B cell (primary cell): Measurements from ENCODE around the gene KCNJ6. TPM values are rescaled to one million over a fixed set of nuclear protein-coding genes. Genes with fewer than 3 reads are reported as not detected.
"Not testable (repeated sequence)": the region's sequence is repeated elsewhere in the genome, so short reads cannot be mapped to it uniquely, and the experiment has no call there.

Experiments
- ATAC-seq: fragments of 200-7000 bp; cut with Tn5 transposase; one replicate; pipeline ENCODE4 v1.10.0; 2021; ENCODE audit warnings: low read depth, mild to moderate bottlenecking, moderate number of reproducible peaks, moderate library complexity
- CTCF ChIA-PET: fragments of 350-600 bp; sonication (Branson Sonifier 250); formaldehyde crosslinking; loops from one replicate; lab custom pipeline; 2021; ENCODE audit warnings: antibody characterized with exemption, inconsistent platforms; lab: Charles Lee
- POLR2A ChIA-PET: fragments of 350-600 bp; sonication (Branson Sonifier 250); formaldehyde crosslinking; loops from one replicate; lab custom pipeline; 2021; ENCODE audit warnings: antibody characterized with exemption; lab: Charles Lee
- DNase-seq: peaks from one replicate; pipeline ENCODE4 v3.0.0; 2013
- H2AFZ ChIP-seq: 2 replicates; pipeline ENCODE4 v1.6.1; 2012; ENCODE audit warnings: mild to moderate bottlenecking, low read depth, low read length; ENCODE audit not compliant: insufficient read depth, poor library complexity, severe bottlenecking
- H3K27ac ChIP-seq, 2 donors: 1 replicate in 1 of 2; 2 replicates in 1 of 2; pipeline ENCODE4 v1.5.1; 2012 to 2013; ENCODE audit warnings: low read length in 2 of 2, mild to moderate bottlenecking in 2 of 2, moderate library complexity in 1 of 2
- H3K27me3 ChIP-seq, 4 experiments: fragments of 200-600 bp in 1 of 4; sonication (generic) in 1 of 4; replicated peaks in 1 of 4; 1 replicate in 2 of 4; 2 replicates in 2 of 4; pipeline versions ENCODE4 v1.6.1 to v1.7.0; 2013 to 2016; ENCODE audit warnings: low read length in 3 of 4, mild to moderate bottlenecking in 2 of 4, mixed read lengths in 1 of 4, moderate library complexity in 1 of 4; ENCODE audit not compliant: insufficient read depth in 4 of 4, control insufficient read depth in 3 of 4; ENCODE audit errors: control extremely low read depth in 1 of 4
- H3K36me3 ChIP-seq, 2 experiments: replicated peaks in 1 of 2; 1 replicate in 1 of 2; 2 replicates in 1 of 2; pipeline versions ENCODE4 v1.6.1 to v1.7.1; 2013; ENCODE audit warnings: low read length in 1 of 2; ENCODE audit not compliant: insufficient read depth in 2 of 2, control insufficient read depth in 1 of 2; ENCODE audit errors: control extremely low read depth in 1 of 2, extremely low read depth in 1 of 2
- H3K4me1 ChIP-seq, 2 donors: fragments of 200-600 bp in 1 of 2; sonication (generic) in 1 of 2; 1 replicate in 1 of 2; 2 replicates in 1 of 2; pipeline versions ENCODE4 v1.5.1 to v1.6.1; 2013 to 2017; ENCODE audit warnings: low read length in 2 of 2; ENCODE audit not compliant: control insufficient read depth in 2 of 2, insufficient read depth in 2 of 2
- H3K4me2 ChIP-seq: replicated peaks from 2 replicates; pipeline ENCODE3; 2012; ENCODE audit warnings: mild to moderate bottlenecking, low read depth, low read length; ENCODE audit not compliant: poor library complexity, severe bottlenecking
- H3K4me3 ChIP-seq, 5 experiments: fragments of 200-600 bp in 1 of 5; sonication (generic) in 1 of 5; 1 replicate in 3 of 5; 2 replicates in 2 of 5; pipeline versions ENCODE4 v1.5.1 to v1.7.0; 2011 to 2016; ENCODE audit warnings: low read length in 4 of 5, mild to moderate bottlenecking in 4 of 5, low read depth in 2 of 5, control low read depth in 1 of 5, moderate library complexity in 1 of 5; ENCODE audit not compliant: insufficient read depth in 1 of 5; ENCODE audit errors: control extremely low read depth in 1 of 5, extremely low read depth in 1 of 5
- H3K79me2 ChIP-seq: fragments of 200-600 bp; sonication (generic); one replicate; pipeline ENCODE4 v1.6.0; 2016; ENCODE audit warnings: low read length; ENCODE audit not compliant: control insufficient read depth, insufficient read depth
- H3K9ac ChIP-seq: fragments of 200-600 bp; sonication (generic); 2 replicates; pipeline ENCODE4 v1.6.1; 2017; ENCODE audit warnings: mild to moderate bottlenecking, low read length, moderate library complexity
- H3K9me3 ChIP-seq, 3 donors: one replicate each; pipeline versions ENCODE4 v1.6.1 to v1.7.1; 2013; ENCODE audit warnings: low read length in 2 of 3; ENCODE audit not compliant: control insufficient read depth in 2 of 3, insufficient read depth in 1 of 3; ENCODE audit errors: control extremely low read depth in 1 of 3
- H4K20me1 ChIP-seq: 2 replicates; pipeline ENCODE4 v1.6.0; 2012; ENCODE audit warnings: mild to moderate bottlenecking, low read length; ENCODE audit not compliant: insufficient read depth, control insufficient read depth, poor library complexity, severe bottlenecking
- H3K27ac Mint-ChIP-seq: one replicate; pipeline ENCODE4 v1.8.0; 2021; ENCODE audit warnings: mixed read lengths
- H3K27me3 Mint-ChIP-seq: one replicate; pipeline ENCODE4 v1.8.0; 2021; ENCODE audit warnings: mixed read lengths
- H3K4me1 Mint-ChIP-seq: one replicate; pipeline ENCODE4 v1.8.0; 2021; ENCODE audit warnings: mixed read lengths
- H3K4me3 Mint-ChIP-seq: one replicate; pipeline ENCODE4 v1.8.0; 2021; ENCODE audit warnings: mixed read lengths
- H3K9me3 Mint-ChIP-seq: one replicate; pipeline ENCODE4 v1.8.0; 2022; ENCODE audit warnings: mixed read lengths; ENCODE audit not compliant: insufficient read depth
- CTCF ChIP-seq: fragments of 200-600 bp; IDR thresholded peaks from one replicate; pipeline ENCODE4 v1.8.0; 2022; ENCODE audit warnings: antibody characterized with exemption, mild to moderate bottlenecking
- EZH2 ChIP-seq: IDR thresholded peaks from 2 replicates; pipeline ENCODE4 v1.6.1; 2012; ENCODE audit warnings: borderline replicate concordance, low read depth, mild to moderate bottlenecking, moderate library complexity, low read length; ENCODE audit not compliant: insufficient read depth, poor library complexity, severe bottlenecking
- WGBS: methylation state at CpG from one replicate; pipeline ENCODE4 v1.1.5; 2013; ENCODE audit warnings: missing lambda C conversion rate; ENCODE audit not compliant: insufficient coverage; 5-methylcytosine and 5-hydroxymethylcytosine counted together
- intact Hi-C: fragments of 100-400 bp; cut with micrococcal nuclease; formaldehyde crosslinking; loops from one replicate; pipeline ENCODE4 v1.10.0; 2022
- polyA plus RNA-seq: library from polyadenylated mRNA; depleted of rRNA; stranded (reverse); fragments of >200 nt; gene quantifications from 2 replicates; pipeline ENCODE4 v1.2.3, GENCODE V29; 2012
- total RNA-seq, 2 donors: library from RNA; stranded (reverse); fragments of 120-200 nt in 1 of 2; gene quantifications; 1 replicate in 1 of 2; 2 replicates in 1 of 2; pipeline versions ENCODE4 v1.2.3 to v1.2.4, GENCODE V29; 2013 to 2022

KCNJ6 gene
- total and polyA plus RNA-seq, 2 donors (not counting 1 experiment from before 2014, with no cell fraction given) = not detected

DNA sequence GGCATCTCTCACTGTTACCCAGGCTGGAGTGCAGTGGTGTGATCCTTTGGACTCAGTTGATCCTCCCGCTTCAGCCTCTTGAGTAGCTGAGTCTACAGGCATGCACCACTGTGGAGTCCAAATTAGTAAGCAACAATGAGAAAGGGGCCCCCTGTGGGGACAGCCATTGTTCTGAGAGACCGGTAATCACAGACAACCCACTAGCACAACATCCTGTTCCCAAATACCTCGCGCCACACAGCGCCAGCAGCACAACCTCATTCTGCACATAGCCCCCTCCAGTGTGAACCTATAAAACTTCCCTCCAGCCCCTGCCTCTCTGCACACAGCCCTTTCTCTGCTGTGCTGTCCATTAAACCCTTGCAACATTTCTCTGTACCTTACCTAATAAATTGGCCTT, 323.2 kb downstream of the KCNJ6 start:
- peaks cover 0 to 3% (median 0%) of the 10 kb centered on the region in 4 experiments for H3K27me3 ChIP-seq
- peaks cover 0 to 7% (median 0%) of the 10 kb centered on the region in 3 donors for H3K9me3 ChIP-seq
- no peaks in the 10 kb centered on the region for H3K36me3 ChIP-seq
- H3K4me1 ChIP-seq = no peaks in the 10 kb centered on the region
- no peaks in the 10 kb centered on the region for H3K4me1 Mint-ChIP-seq
- DNase-seq = no peak
- no peak overlapping the region for H3K4me3 ChIP-seq
- H2AFZ ChIP-seq = no peak overlapping the region
- no peak overlapping the region for H3K27ac ChIP-seq
- H3K9ac ChIP-seq = no peak overlapping the region
- CTCF ChIA-PET = no interaction called here
- no peaks in the 10 kb centered on the region for H3K27me3 Mint-ChIP-seq
- H3K4me3 Mint-ChIP-seq = no peak overlapping the region
- H4K20me1 ChIP-seq = no peaks in the 10 kb centered on the region
- no peak overlapping the region for H3K27ac Mint-ChIP-seq
- intact Hi-C loops = no loop called here
- WGBS = 55% methylated on average over 5 of the region's 5 CpGs
- no peaks in the 10 kb centered on the region for H3K9me3 Mint-ChIP-seq
- TF ChIP-seq CTCF (no peak), EZH2 (no peak)
- no peaks in the 10 kb centered on the region for H3K79me2 ChIP-seq
- H3K4me2 ChIP-seq = no peak overlapping the region
- ATAC-seq = no peak
- POLR2A ChIA-PET = no interaction called here

- Histone ChIP-seq H3K79me2 (no peaks in the 10 kb centered on the region), H3K27ac (no peak overlapping the region), H3K4me3 (no peak overlapping the region), H3K27me3 (peaks cover 0 to 3% (median 0%) of the 10 kb centered on the region in 4 experiments), H2AFZ (no peak overlapping the region), H3K4me2 (no peak overlapping the region), H3K36me3 (no peaks in the 10 kb centered on the region), H3K9me3 (peaks cover 0 to 7% (median 0%) of the 10 kb centered on the region in 3 donors), H4K20me1 (no peaks in the 10 kb centered on the region), H3K9ac (no peak overlapping the region), H3K4me1 (no peaks in the 10 kb centered on the region)
- no peak overlapping the region for H3K4me3 Mint-ChIP-seq
- ChIA-PET POLR2A (no interaction called here), CTCF (no interaction called here)
- no peaks in the 10 kb centered on the region for H3K9me3 Mint-ChIP-seq
- WGBS = 89% methylated on average over 2 of the region's 4 CpGs
- H3K27me3 Mint-ChIP-seq = no peaks in the 10 kb centered on the region
- ATAC-seq (no peak), DNase-seq (no peak)
- H3K27ac Mint-ChIP-seq = no peak overlapping the region
- intact Hi-C loops = no loop called here
- no peaks in the 10 kb centered on the region for H3K4me1 Mint-ChIP-seq
- TF ChIP-seq CTCF = no peak
- TF ChIP-seq EZH2 = no peak
Observed at GRCh38 chr21:37592496-37592895, 323.8 kb downstream of the KCNJ6 start.

DNA sequence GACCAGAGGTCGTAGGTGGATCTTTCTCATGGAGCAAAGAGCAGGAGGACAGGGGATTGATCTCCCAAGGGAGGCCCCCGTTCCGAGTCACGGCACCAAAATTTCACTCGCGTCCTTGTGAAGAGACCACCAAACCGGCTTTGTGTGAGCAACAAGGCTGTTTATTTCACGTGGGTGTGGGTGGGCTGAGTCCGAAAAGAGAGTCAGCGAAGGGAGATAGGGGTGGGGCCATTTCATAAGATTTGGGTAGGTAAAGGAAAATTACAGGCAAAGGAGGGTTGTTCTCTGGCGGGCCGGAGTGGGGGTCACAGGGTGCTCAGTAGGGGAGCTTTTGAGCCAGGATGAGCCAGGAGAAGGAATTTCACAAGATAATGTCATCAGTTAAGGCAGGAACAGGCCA, 324.3 kb downstream of the KCNJ6 start:
- ATAC-seq, DNase-seq, H3K27ac ChIP-seq, H3K9ac ChIP-seq, H3K27me3 Mint-ChIP-seq, intact Hi-C loops, H3K4me3 Mint-ChIP-seq, POLR2A ChIA-PET, H3K36me3 ChIP-seq, H3K79me2 ChIP-seq, H3K9me3 Mint-ChIP-seq, H3K4me1 Mint-ChIP-seq, H3K9me3 ChIP-seq, H3K4me1 ChIP-seq, H4K20me1 ChIP-seq, H2AFZ ChIP-seq, H3K27ac Mint-ChIP-seq, H3K27me3 ChIP-seq, H3K4me3 ChIP-seq, H3K4me2 ChIP-seq, CTCF ChIA-PET: not testable (repeated sequence)
- 95% methylated on average over 8 of the region's 12 CpGs for WGBS
